ENCODE data around the gene CERS2. TPM values are rescaled to one million over a fixed set of nuclear protein-coding genes. Genes with fewer than 3 reads are reported as not detected.

Gene CERS2
- total RNA-seq (10 to 100 TPM; 56.5 to 99.4 (median 73.5) TPM), polyA plus RNA-seq (100 to 1,000 TPM in 1 of 2 donors, 10 to 100 TPM in 1; 79.2 to 104 TPM)
- long read RNA-seq, donor 1, transcript CERS2-201 (11 exons, 2,544 nt): minor isoform, 5 of 110 reads
- long read RNA-seq, donor 1, transcript CERS2-205 (11 exons, 2,505 nt): major isoform, 88 of 110 reads
- long read RNA-seq, donor 1, partial matches to known transcripts: 5 of 110 reads
- long read RNA-seq, donor 1, other reads (novel, unspliced or antisense): 12 of 110 reads
- long read RNA-seq, donor 2, transcript CERS2-205 (11 exons, 2,505 nt): major isoform, 76 of 108 reads
- long read RNA-seq, donor 2, transcript CERS2-201 (11 exons, 2,544 nt): minor isoform, 7 of 108 reads
- long read RNA-seq, donor 2, partial matches to known transcripts: 13 of 108 reads
- long read RNA-seq, donor 2, other reads (novel, unspliced or antisense): 11 of 108 reads
- long read RNA-seq, donor 3, transcript CERS2-201 (11 exons, 2,544 nt): minor isoform, 7 of 150 reads
- long read RNA-seq, donor 3, transcript CERS2-205 (11 exons, 2,505 nt): major isoform, 112 of 150 reads
- long read RNA-seq, donor 3, partial matches to known transcripts: 14 of 150 reads
- long read RNA-seq, donor 3, other reads (novel, unspliced or antisense): 16 of 150 reads

DNA sequence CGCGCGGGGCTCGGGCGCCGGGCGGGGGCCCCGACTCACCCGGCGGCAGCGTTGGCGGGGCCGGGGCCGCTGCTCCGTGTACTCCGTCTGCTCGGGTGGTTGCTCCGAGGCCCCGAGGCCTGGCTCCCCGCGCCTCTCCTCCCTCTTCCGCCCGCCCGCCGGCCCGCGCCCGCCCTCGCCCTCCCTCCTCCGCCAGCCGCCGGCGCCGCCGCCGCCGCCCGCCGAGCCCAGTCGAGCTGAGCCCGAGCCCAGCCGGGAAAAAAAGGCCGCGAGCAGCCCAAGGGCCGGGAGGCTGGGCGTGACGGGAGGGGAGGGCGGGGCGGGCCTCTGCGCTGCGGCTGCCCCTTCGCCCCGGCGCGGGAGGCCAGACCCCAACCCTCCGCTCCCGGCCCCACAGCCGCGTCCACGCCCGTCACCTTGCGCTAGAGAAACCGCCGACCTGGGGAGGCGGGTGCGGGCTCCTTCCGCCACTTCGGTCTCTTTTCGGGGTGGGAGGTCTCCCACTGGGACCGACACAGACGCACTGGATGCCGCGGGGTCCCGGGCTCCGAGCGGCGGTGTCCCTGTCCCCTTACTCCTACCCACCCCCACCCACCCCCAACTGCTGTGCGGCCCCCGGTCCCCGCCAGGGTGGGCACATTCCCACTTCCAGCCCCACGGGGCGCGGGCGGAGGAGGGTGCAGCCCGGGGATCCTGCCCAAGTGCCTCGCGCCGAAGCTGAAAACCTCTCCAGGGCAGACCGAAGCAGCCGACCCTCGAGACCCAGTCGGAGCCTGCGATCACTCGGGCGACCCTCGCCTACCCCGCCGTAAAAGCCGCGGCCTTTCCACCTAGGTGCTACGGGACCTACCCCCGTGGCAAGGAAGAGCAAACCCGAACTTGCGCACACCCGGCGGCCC, at the start of gene CERS2:
TSS of gene CERS2 (minus strand) at position 256 of the 899 bp plus-strand sequence. CDS start 5,745 bp downstream, outside the sequence.
- 5 to 8% methylated on average over 54 to 106 of the region's 106 CpGs for WGBS, 2 donors
- Histone ChIP-seq H3K36me3 (no peaks in the 10 kb centered on the region), H3K27ac (peak within 1 kb of the TSS; percentile 93 to 98 (median 96)), H3K4me3 (peak within 1 kb of the TSS; percentile 75 to 96 (median 93)), H3K9me3 (no peaks in the 10 kb centered on the region), H3K27me3 (no peaks in the 10 kb centered on the region), H3K4me1 (peaks cover 27 to 87% (median 53%) of the 10 kb centered on the region in 9 donors)
- DNase-seq (peak; percentile 83 to 87), ATAC-seq (peak; percentile 25 to 81 (median 60))
- no peak for TF ChIP-seq CTCF (IDR thresholded peaks at IDR 0.05)
- intact Hi-C loops (cut with DNase I): loop anchor here in 4 of 10 donors (5.0 to 10.0 kb wide), 4 partner anchors 48 to 350 kb away; partner anchors contain the start of genes ARNT (in 3 of the 4), SETDB1 (in 3 of the 4) and ENSA (in 1 of the 4)

- DNase-seq (peak in 1 of 2 donors; percentile 73), ATAC-seq (peak; percentile 64 to 86 (median 82))
- Histone ChIP-seq H3K27me3 (no peaks in the 10 kb centered on the region), H3K4me3 (no peak overlapping the region), H3K9me3 (no peaks in the 10 kb centered on the region), H3K36me3 (peaks cover 0 to 19% (median 7%) of the 10 kb centered on the region in 9 donors), H3K27ac (peak overlapping the region; percentile 72 to 95 (median 84)), H3K4me1 (peaks cover 12 to 66% (median 51%) of the 10 kb centered on the region in 9 donors)
- 27 to 30% methylated on average over 2 of the region's 2 CpGs for WGBS, 2 donors
- TF ChIP-seq CTCF (IDR thresholded peaks at IDR 0.05): peak in 3 of 9 donors; percentile 25 to 27 (median 25)
- intact Hi-C loops (cut with DNase I): no loop called here
These were observed 38.9 kb upstream of the CERS2 start for GRCh38 chr1:151013518-151013917.

- ATAC-seq: peak in 7 of 8 donors; percentile 20 to 58 (median 36)
- 80 to 83% methylated on average over 14 of the region's 14 CpGs for WGBS, 2 donors
- intact Hi-C loops (cut with DNase I): no loop called here
- no peak for TF ChIP-seq CTCF (IDR thresholded peaks at IDR 0.05)
- no peak for DNase-seq
- H3K4me3 ChIP-seq: no peak overlapping the region
- H3K9me3 ChIP-seq: no peaks in the 10 kb centered on the region
- H3K4me1 ChIP-seq: peaks cover 12 to 68% (median 54%) of the 10 kb centered on the region in 9 donors
- no peaks in the 10 kb centered on the region for H3K27me3 ChIP-seq
- H3K27ac ChIP-seq: peak overlapping the region; percentile 72 to 95 (median 84)
- H3K36me3 ChIP-seq: peaks cover 0 to 13% (median 2%) of the 10 kb centered on the region in 9 donors
These were observed 38.2 kb upstream of the CERS2 start for GRCh38 chr1:151012684-151013471.
